CD1c-positive myeloid dendritic cell (primary cell): ENCODE data around the gene GCNT2.
A peak's percentile ranks its signal among the peaks of the same experiment; 100 is the strongest.
"Not testable (repeated sequence)": the region's sequence is repeated elsewhere in the genome, so short reads cannot be mapped to it uniquely, and the experiment has no call there.

Experiments used
- DNase-seq: peaks from one replicate; pipeline ENCODE4 v3.0.0-alpha.2; 2016; ENCODE audit errors: extremely low spot score

The GCNT2 gene

GRCh38 chr6:10610289-10610688 lies 89.1 kb downstream of the GCNT2 start:
- no peak for DNase-seq

GRCh38 chr6:10612161-10612560 lies 91.0 kb downstream of the GCNT2 start:
- no peak for DNase-seq

GRCh38 chr6:10613077-10613476 lies 91.9 kb downstream of the GCNT2 start:
- DNase-seq, result no peak

GRCh38 chr6:10613723-10614122 lies 92.6 kb downstream of the GCNT2 start:
- DNase-seq, result no peak

- no peak for DNase-seq
Observed at GRCh38 chr6:10615675-10616074, 94.5 kb downstream of the GCNT2 start.

- DNase-seq, result not testable (repeated sequence)
Observed at GRCh38 chr6:10616266-10616665, 95.1 kb downstream of the GCNT2 start.

GRCh38 chr6:10617008-10617696 lies 96.0 kb downstream of the GCNT2 start:
- DNase-seq, result no peak

GRCh38 chr6:10618409-10618808 lies 97.3 kb downstream of the GCNT2 start:
- DNase-seq, result no peak

GRCh38 chr6:10621213-10621612 lies 100.1 kb downstream of the GCNT2 start:
- no peak for DNase-seq

- no peak for DNase-seq
Observed at GRCh38 chr6:10621847-10622246, 100.7 kb downstream of the GCNT2 start.

- peak; percentile 19 for DNase-seq
Observed at GRCh38 chr6:10624836-10625235, 103.7 kb downstream of the GCNT2 start.

GRCh38 chr6:10626154-10626741 lies 105.1 kb downstream of the GCNT2 start:
- DNase-seq, result no peak

GRCh38 chr6:10627800-10628199 lies 106.6 kb downstream of the GCNT2 start:
- DNase-seq, result no peak

- no peak for DNase-seq
Observed at GRCh38 chr6:10630178-10630577, 109.0 kb downstream of the GCNT2 start.

GRCh38 chr6:10633216-10633615 lies 112.1 kb downstream of the GCNT2 start:
- DNase-seq, result peak; percentile 83

- no peak for DNase-seq
Observed at GRCh38 chr6:10640412-10640811, 119.3 kb downstream of the GCNT2 start.

- no peak for DNase-seq
Observed at GRCh38 chr6:10641528-10641927, 120.4 kb downstream of the GCNT2 start.

GRCh38 chr6:10643201-10643651 lies 122.1 kb downstream of the GCNT2 start:
- DNase-seq, result peak; percentile 68

- DNase-seq, result no peak
Observed at GRCh38 chr6:10644225-10644624, 123.1 kb downstream of the GCNT2 start.

- peak; percentile 31 for DNase-seq
Observed at GRCh38 chr6:10655508-10656055, 134.4 kb downstream of the GCNT2 start.

- DNase-seq, result no peak
Observed at GRCh38 chr6:10658910-10659698, 138.0 kb downstream of the GCNT2 start.

GRCh38 chr6:10659699-10660348 lies 138.7 kb downstream of the GCNT2 start:
- DNase-seq, result peak; percentile 10
